Testis (tissue), 2 donors: ENCODE data around the gene ARHGEF37.

Experiments used
- POLR2A ChIP-seq: fragments of 450-650 bp; IDR thresholded peaks from one replicate; pipeline ENCODE4 v1.6.1; 2017; ENCODE audit warnings: antibody characterized with exemption, mild to moderate bottlenecking, moderate library complexity
- TF ChIP-seq, protein P1 (sequence below), 3 experiments: fragments of 450-650 bp in 2 of 3; fragments of 200-600 bp in 1 of 3; sonication (generic) in 1 of 3; IDR thresholded peaks; one replicate each; pipeline ENCODE4 v1.5.1; 2016 to 2019; ENCODE audit warnings: antibody characterized with exemption in 3 of 3, mild to moderate bottlenecking in 2 of 3, moderate library complexity in 1 of 3

DNA sequence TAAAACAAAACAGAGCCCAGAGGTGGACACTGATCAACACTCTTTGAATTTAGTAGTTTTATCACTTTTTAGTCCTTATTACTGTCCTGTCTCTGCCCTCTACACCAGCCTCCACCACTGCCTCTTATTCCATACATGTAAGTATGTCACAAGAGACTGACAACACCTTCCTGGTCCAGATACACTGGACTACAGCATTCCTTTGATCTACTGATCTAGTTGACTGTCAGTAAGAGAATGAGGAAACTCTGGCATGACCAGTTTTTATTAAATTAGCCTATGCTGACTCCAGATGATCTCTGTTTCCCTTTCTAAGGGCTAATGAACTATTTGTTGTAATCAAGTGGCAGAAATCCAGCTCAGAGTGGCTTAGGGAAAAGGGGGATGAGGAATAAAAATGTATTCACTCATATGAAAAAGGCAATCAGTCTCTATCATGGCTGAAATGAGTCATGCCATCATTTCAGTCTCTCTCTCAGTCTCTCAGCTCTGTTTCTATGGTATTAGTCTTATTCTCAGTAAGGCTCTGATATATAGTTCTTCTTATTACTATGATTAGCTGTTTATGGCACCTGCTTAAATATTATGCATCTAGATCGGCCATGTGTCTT, 5.5 kb downstream of the ARHGEF37 start:
- TF ChIP-seq, protein P1, sequence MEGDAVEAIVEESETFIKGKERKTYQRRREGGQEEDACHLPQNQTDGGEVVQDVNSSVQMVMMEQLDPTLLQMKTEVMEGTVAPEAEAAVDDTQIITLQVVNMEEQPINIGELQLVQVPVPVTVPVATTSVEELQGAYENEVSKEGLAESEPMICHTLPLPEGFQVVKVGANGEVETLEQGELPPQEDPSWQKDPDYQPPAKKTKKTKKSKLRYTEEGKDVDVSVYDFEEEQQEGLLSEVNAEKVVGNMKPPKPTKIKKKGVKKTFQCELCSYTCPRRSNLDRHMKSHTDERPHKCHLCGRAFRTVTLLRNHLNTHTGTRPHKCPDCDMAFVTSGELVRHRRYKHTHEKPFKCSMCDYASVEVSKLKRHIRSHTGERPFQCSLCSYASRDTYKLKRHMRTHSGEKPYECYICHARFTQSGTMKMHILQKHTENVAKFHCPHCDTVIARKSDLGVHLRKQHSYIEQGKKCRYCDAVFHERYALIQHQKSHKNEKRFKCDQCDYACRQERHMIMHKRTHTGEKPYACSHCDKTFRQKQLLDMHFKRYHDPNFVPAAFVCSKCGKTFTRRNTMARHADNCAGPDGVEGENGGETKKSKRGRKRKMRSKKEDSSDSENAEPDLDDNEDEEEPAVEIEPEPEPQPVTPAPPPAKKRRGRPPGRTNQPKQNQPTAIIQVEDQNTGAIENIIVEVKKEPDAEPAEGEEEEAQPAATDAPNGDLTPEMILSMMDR (IDR thresholded peaks at IDR 0.05), result no peak
- no peak for TF ChIP-seq POLR2A
